OCI-LY7 (cell line): ENCODE results near the gene PCCA. TPM values are rescaled to one million over a fixed set of nuclear protein-coding genes. Genes with fewer than 3 reads are reported as not detected.

Experiments
- BruUV-seq: library from RNA; stranded (reverse); fragments of 400-500 nt; replicated peaks from 2 replicates; lab custom pipeline; 2021; lab: Mats Ljungman, UMichigan
- CTCF ChIA-PET: fragments of 300-600 bp; sonication (Branson Sonifier 250); formaldehyde crosslinking; loops from one replicate; lab custom pipeline; 2022; ENCODE audit warnings: antibody characterized with exemption; ENCODE audit not compliant: unreplicated experiment; lab: Charles Lee
- POLR2A ChIA-PET: fragments of 300-600 bp; sonication (Branson Sonifier 250); formaldehyde crosslinking; loops from one replicate; lab custom pipeline; 2022; ENCODE audit warnings: antibody characterized with exemption; lab: Charles Lee
- DNase-seq: peaks from one replicate; pipeline ENCODE4 v3.0.0-alpha.2; 2015; ENCODE audit warnings: low spot score
- H2AFZ ChIP-seq: fragments of 200-600 bp; sonication (generic), shearing (Covaris generic); 2 replicates; pipeline ENCODE4 v1.6.1; 2014; ENCODE audit warnings: mild to moderate bottlenecking, antibody characterized with exemption, low read length, moderate library complexity
- H3K27ac ChIP-seq: fragments of 200-600 bp; sonication (generic); 2 replicates; pipeline ENCODE4 v1.5.1; 2014; ENCODE audit warnings: mixed run types, low read depth, mild to moderate bottlenecking, moderate library complexity, low read length, inconsistent platforms; ENCODE audit not compliant: poor library complexity, severe bottlenecking
- H3K36me3 ChIP-seq: fragments of 200-600 bp; sonication (generic); 2 replicates; pipeline ENCODE4 v1.6.1; 2014; ENCODE audit warnings: mild to moderate bottlenecking, antibody characterized with exemption, low read length, moderate library complexity, mixed read lengths; ENCODE audit not compliant: insufficient read depth
- H3K4me1 ChIP-seq: fragments of 200-600 bp; sonication (generic); 2 replicates; pipeline ENCODE4 v1.5.1; 2014; ENCODE audit warnings: mild to moderate bottlenecking, low read length; ENCODE audit not compliant: insufficient read depth, poor library complexity, severe bottlenecking
- H3K4me2 ChIP-seq: fragments of 200-600 bp; sonication (generic); 2 replicates; pipeline ENCODE4 v1.6.1; 2014; ENCODE audit warnings: mild to moderate bottlenecking, low read length
- H3K4me3 ChIP-seq: fragments of 200-600 bp; sonication (generic); 2 replicates; pipeline ENCODE4 v1.5.1; 2014; ENCODE audit warnings: mild to moderate bottlenecking, low read depth, low read length; ENCODE audit not compliant: poor library complexity, severe bottlenecking
- H3K79me2 ChIP-seq: fragments of 200-600 bp; sonication (generic); 2 replicates; pipeline ENCODE4 v1.6.1; 2016; ENCODE audit warnings: low read depth, mild to moderate bottlenecking, low read length, moderate library complexity, mixed read lengths; ENCODE audit not compliant: insufficient read depth
- H3K9me2 ChIP-seq: fragments of 200-600 bp; sonication (generic); 2 replicates; pipeline ENCODE4 v1.6.1; 2016; ENCODE audit warnings: mild to moderate bottlenecking, low read length, mixed read lengths; ENCODE audit not compliant: insufficient read depth
- H3K9me3 ChIP-seq: fragments of 200-600 bp; sonication (generic); 2 replicates; pipeline ENCODE4 v1.6.1; 2014; ENCODE audit warnings: mild to moderate bottlenecking, mixed run types, low read length, mixed read lengths
- H4K20me1 ChIP-seq: fragments of 200-600 bp; sonication (generic); 2 replicates; pipeline ENCODE4 v1.6.1; 2014; ENCODE audit warnings: mild to moderate bottlenecking, antibody characterized with exemption, low read length, moderate library complexity, mixed read lengths; ENCODE audit not compliant: insufficient read depth
- EZH2phosphoT487 ChIP-seq: fragments of 200-600 bp; sonication (generic); IDR thresholded peaks from 2 replicates; pipeline ENCODE4 v1.6.1; 2018; ENCODE audit warnings: low read depth, borderline replicate concordance, mild to moderate bottlenecking, mixed run types, antibody characterized with exemption, low read length, moderate library complexity, mixed read lengths
- intact Hi-C: fragments of 100-400 bp; cut with micrococcal nuclease; formaldehyde crosslinking; loops from one replicate; pipeline ENCODE4 v1.10.0; 2022; ENCODE audit not compliant: unreplicated experiment
- total RNA-seq, 2 experiments: library from RNA; depleted of rRNA in 1 of 2; stranded (reverse); fragments of >200 nt in 1 of 2; shearing (Covaris generic) in 1 of 2; gene quantifications; 2 replicates each; pipeline ENCODE4 v1.2.3, GENCODE V29; 2014 to 2022
- TF ChIP-seq, protein P1 (sequence below): fragments of 200-600 bp; sonication (generic); conservative IDR thresholded peaks from 2 replicates; pipeline ENCODE4 v1.5.1; 2014; ENCODE audit warnings: mild to moderate bottlenecking, antibody characterized with exemption, low read length, moderate library complexity, mixed read lengths

Gene PCCA
- total RNA-seq, 2 experiments from 2014 or later: 2.7 to 7.2 TPM

DNA sequence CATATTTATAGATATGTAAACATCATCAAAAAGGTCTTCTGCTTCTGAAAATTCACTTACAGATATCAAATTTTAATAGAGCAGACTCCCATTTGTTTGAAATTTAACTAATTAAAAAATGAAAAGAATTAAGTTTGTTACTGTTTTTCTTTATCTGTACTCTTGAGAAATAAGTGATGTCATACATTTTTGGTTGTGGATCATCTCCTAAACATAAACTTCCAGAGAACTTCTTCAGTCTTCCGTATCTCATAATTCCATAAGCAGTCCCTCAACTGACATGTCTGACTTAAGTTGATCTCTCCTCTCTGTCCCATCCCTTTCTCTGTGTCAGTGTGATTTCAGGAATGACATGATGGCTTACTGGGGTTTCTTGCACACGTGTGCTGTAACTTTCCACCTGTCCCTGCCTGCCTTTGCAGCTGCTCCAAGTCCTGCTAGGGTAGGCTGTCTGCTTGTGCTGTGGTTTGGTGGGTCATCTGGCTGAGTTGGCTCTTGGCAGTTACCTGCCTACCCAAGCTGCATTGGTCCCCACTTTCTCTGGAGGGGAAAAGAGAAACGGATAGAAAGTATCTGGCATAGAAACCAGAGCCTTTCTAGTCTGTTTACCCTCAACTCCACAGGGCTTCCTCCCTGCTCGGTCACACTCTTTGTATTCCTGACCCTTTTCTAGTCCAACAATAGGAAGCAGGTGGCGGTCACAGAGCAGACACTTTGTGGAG lies 372.6 kb downstream of the PCCA start:
- no peaks in the 10 kb centered on the region for H3K9me3 ChIP-seq
- no peaks in the 10 kb centered on the region for H3K9me2 ChIP-seq
- no peaks in the 10 kb centered on the region for H3K36me3 ChIP-seq
- no peaks in the 10 kb centered on the region for H3K4me1 ChIP-seq
- BruUV-seq: no TSS peak
- no peak for DNase-seq
- TF ChIP-seq, protein P1, sequence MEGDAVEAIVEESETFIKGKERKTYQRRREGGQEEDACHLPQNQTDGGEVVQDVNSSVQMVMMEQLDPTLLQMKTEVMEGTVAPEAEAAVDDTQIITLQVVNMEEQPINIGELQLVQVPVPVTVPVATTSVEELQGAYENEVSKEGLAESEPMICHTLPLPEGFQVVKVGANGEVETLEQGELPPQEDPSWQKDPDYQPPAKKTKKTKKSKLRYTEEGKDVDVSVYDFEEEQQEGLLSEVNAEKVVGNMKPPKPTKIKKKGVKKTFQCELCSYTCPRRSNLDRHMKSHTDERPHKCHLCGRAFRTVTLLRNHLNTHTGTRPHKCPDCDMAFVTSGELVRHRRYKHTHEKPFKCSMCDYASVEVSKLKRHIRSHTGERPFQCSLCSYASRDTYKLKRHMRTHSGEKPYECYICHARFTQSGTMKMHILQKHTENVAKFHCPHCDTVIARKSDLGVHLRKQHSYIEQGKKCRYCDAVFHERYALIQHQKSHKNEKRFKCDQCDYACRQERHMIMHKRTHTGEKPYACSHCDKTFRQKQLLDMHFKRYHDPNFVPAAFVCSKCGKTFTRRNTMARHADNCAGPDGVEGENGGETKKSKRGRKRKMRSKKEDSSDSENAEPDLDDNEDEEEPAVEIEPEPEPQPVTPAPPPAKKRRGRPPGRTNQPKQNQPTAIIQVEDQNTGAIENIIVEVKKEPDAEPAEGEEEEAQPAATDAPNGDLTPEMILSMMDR: no peak
- no peak for TF ChIP-seq EZH2phosphoT487
- H3K27ac ChIP-seq: no peak overlapping the region
- no peak overlapping the region for H2AFZ ChIP-seq
- ChIA-PET CTCF (no interaction called here), POLR2A (no interaction called here)
- no peaks in the 10 kb centered on the region for H3K79me2 ChIP-seq
- H3K4me2 ChIP-seq: no peak overlapping the region
- intact Hi-C loops: no loop called here
- H3K4me3 ChIP-seq: no peak overlapping the region
- H4K20me1 ChIP-seq: no peaks in the 10 kb centered on the region

- H3K4me3 ChIP-seq: no peak overlapping the region
- no TSS peak for BruUV-seq
- no peaks in the 10 kb centered on the region for H3K9me2 ChIP-seq
- no peaks in the 10 kb centered on the region for H3K79me2 ChIP-seq
- no peaks in the 10 kb centered on the region for H3K36me3 ChIP-seq
- CTCF ChIA-PET: no interaction called here
- TF ChIP-seq EZH2phosphoT487: no peak
- TF ChIP-seq, protein P1: no peak
- no peak overlapping the region for H3K4me2 ChIP-seq
- no peak overlapping the region for H2AFZ ChIP-seq
- no peaks in the 10 kb centered on the region for H3K9me3 ChIP-seq
- POLR2A ChIA-PET: no interaction called here
- no peak for DNase-seq
- H3K4me1 ChIP-seq: no peaks in the 10 kb centered on the region
- no peak overlapping the region for H3K27ac ChIP-seq
- H4K20me1 ChIP-seq: no peaks in the 10 kb centered on the region
- intact Hi-C loops: no loop called here
These were observed 375.1 kb downstream of the PCCA start for GRCh38 chr13:100464006-100464405.

- H3K4me1 ChIP-seq: no peaks in the 10 kb centered on the region
- H3K4me3 ChIP-seq: no peak overlapping the region
- BruUV-seq: no TSS peak
- no peaks in the 10 kb centered on the region for H3K9me3 ChIP-seq
- H3K36me3 ChIP-seq: no peaks in the 10 kb centered on the region
- no peak for DNase-seq
- H3K27ac ChIP-seq: no peak overlapping the region
- H2AFZ ChIP-seq: no peak overlapping the region
- H3K4me2 ChIP-seq: no peak overlapping the region
- no peaks in the 10 kb centered on the region for H3K9me2 ChIP-seq
- POLR2A ChIA-PET: interaction anchor here (0.6 kb wide), 1 partner anchor 448 kb away, joined by 3 read pairs; no protein-coding TSS in a partner anchor
- intact Hi-C loops: no loop called here
- TF ChIP-seq, protein P1: no peak
- no peak for TF ChIP-seq EZH2phosphoT487
- no peaks in the 10 kb centered on the region for H3K79me2 ChIP-seq
- CTCF ChIA-PET: no interaction called here
- no peaks in the 10 kb centered on the region for H4K20me1 ChIP-seq
These were observed 376.7 kb downstream of the PCCA start for GRCh38 chr13:100465558-100465957.
